GM10266 (cell line): ENCODE results near the gene KAT7.

ENCODE experiments used
- DNase-seq: peaks from one replicate; pipeline ENCODE4 v3.0.0; 2012; ENCODE audit errors: extremely low spot score
- TF ChIP-seq, protein P1 (sequence below): IDR thresholded peaks from 2 replicates; pipeline ENCODE4 v1.5.1; 2012; ENCODE audit warnings: mild to moderate bottlenecking, low read depth; ENCODE audit not compliant: control insufficient read depth, insufficient read depth; ENCODE audit errors: missing control alignments

KAT7 gene

DNA sequence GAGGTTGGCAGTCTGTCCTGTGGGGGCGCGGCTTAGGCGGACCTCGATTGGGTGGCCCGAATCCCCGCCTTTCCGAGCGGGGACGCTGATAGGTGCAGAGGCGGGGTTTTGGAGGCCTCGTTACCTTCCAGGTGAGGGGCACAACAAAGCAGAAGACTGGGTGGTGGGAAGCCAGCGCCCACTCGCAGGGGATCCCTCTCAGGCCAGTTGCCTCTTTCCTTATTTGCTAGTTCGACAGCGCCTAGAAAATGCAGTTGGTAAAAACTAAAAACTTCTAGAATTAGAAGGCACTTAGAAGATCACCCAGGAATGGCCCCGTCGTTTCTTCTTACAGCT is 730 bp downstream of the KAT7 start:
- TF ChIP-seq, protein P1, sequence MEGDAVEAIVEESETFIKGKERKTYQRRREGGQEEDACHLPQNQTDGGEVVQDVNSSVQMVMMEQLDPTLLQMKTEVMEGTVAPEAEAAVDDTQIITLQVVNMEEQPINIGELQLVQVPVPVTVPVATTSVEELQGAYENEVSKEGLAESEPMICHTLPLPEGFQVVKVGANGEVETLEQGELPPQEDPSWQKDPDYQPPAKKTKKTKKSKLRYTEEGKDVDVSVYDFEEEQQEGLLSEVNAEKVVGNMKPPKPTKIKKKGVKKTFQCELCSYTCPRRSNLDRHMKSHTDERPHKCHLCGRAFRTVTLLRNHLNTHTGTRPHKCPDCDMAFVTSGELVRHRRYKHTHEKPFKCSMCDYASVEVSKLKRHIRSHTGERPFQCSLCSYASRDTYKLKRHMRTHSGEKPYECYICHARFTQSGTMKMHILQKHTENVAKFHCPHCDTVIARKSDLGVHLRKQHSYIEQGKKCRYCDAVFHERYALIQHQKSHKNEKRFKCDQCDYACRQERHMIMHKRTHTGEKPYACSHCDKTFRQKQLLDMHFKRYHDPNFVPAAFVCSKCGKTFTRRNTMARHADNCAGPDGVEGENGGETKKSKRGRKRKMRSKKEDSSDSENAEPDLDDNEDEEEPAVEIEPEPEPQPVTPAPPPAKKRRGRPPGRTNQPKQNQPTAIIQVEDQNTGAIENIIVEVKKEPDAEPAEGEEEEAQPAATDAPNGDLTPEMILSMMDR, result no peak
- no peak for DNase-seq

DNA sequence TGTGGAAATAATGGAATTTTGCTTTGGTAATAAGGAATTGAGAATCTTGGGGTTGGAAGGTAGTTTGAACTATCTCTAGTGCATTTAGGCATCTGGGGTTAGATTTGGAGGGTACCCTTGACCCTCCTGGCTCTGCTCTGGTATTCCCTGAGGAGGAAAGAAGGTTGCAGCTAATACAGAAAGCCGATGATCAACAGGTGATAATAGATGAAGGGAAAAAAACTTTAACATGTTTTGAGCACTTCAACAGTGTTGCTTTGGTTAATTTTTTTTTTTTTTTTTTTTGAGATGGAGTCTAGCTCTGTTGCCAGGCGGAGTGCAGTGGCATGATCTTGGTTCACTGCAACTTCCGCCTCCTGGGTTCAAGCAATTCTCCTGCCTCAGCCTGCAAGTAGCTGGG is 4.8 kb downstream of the KAT7 start:
- TF ChIP-seq, protein P1, result no peak
- no peak for DNase-seq

DNA sequence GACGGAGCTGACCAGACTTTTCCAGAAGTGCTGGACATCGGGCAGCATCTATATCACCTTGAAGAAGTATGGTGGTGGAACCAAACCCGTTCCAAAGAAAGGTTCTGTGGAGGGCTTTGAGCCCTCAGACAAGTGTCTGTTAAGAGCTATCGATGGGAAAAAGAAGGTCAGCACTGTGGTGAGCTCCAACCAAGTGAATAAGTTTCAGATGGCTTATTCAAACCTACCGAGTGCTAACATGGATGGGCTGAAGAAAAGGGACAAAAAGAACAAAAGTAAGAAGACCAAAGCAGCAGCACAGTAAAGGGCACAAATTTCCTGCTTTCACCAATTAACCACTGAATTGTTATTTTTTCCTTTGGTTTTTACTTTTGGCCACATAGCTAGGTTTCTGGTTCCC is 6.9 kb downstream of the KAT7 start:
- TF ChIP-seq, protein P1, result no peak
- no peak for DNase-seq

DNA sequence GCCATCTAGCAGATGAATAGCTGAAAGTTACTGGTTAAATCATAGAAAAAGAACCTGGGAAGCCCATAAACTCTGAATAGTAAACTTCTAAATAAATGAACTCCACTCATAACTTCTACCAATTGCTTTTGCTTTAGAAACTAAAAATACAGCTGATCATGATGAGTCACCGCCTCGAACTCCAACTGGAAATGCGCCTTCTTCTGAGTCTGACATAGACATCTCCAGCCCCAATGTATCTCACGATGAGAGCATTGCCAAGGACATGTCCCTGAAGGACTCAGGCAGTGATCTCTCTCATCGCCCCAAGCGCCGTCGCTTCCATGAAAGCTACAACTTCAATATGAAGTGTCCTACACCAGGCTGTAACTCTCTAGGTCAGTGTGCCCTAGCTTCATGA is 9.7 kb downstream of the KAT7 start:
- TF ChIP-seq, protein P1, result no peak
- no peak for DNase-seq

DNA sequence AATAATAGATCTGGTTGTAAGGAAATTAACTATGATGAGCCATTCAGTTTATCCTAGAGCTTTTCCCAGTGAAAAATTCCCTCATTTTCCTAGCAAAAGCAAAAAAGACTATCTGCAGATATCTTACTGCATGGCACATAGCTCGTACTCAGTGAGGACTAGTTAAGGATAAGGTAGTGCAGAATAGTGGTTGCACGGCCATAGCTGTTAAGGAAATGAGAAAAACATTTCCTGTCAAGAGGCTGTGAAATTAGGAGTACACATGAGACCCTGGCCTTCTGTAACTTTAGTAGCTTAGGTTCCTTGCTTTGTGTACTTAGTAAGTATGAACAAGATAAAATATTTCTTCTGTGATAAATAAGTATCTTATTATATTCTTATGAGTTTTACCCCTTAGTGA is 10.3 kb downstream of the KAT7 start:
- DNase-seq, result no peak
- TF ChIP-seq, protein P1, result no peak

DNA sequence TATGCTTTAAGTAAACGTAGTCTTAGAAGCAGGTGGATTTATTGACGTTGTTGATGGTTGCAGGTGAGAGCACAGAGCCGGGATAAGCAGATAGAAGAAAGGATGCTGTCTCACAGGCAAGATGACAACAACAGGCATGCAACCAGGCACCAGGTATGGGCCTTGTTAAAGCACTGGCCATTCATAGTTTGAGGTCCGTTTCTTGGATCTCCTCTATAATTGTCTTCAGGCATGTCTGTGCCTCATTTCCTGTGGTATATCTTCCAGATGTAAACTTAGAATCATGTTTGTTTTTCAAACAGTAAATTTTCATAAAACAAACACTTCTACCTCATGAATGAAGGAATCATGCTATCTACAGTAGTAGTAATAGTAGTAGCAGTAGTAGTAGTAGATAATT is 20.6 kb downstream of the KAT7 start:
- TF ChIP-seq, protein P1, result no peak
- no peak for DNase-seq

DNA sequence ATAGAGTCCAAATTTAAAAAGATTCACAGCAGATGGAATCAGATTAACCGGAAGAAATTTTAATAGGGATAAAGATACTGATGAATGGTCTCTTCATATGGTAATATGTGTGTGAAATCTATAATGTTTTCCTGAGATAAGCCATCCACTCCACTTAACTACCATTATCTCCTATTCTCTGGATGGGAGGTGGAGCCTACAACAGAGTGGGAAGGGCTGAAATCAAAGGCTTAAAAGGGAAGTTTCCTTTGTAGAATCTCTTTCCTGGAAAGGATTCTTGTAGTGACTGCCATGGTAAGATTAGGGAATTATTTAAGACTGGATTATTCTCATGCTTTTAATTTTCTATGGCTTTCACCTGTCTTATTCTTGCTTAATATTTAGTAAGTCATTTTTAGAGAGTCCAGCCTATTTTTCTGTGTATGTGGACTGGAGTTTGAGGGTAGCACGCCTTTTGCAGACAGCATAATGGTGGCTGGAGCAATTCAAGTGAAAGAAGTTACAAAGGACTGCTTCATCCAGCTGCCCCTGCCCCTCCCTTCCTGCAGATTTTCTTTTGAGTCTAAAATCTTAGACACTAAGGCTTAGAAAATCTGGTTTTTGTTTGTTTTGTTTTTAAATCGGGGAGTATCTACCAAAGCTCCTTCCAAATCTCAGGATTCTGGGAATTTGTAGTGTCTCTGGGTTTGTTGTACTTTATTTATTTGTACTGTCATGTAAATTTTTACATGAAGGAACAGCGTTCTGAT is 26.5 kb downstream of the KAT7 start:
- TF ChIP-seq, protein P1, result no peak
- DNase-seq, result no peak
